Esophagus muscularis mucosa (tissue), 2 donors: ENCODE results near the gene PRAMEF4.
"Not testable (repeated sequence)": the region's sequence is repeated elsewhere in the genome, so short reads cannot be mapped to it uniquely, and the experiment has no call there.

ENCODE experiments used
- POLR2A ChIP-seq: fragments of 450-650 bp; IDR thresholded peaks from one replicate; pipeline ENCODE4 v1.6.1; 2017; ENCODE audit warnings: antibody characterized with exemption, moderate library complexity, mild to moderate bottlenecking, low read depth
- POLR2AphosphoS5 ChIP-seq, 2 donors: sonication (generic); formaldehyde crosslinking; IDR thresholded peaks; one replicate each; pipeline ENCODE4 v1.6.1; 2017; ENCODE audit warnings: antibody characterized with exemption in 2 of 2

GRCh38 chr1:12856786-12857185 is 29.2 kb downstream of the PRAMEF4 start, which contains the start of gene PRAMEF2:
- not testable (repeated sequence) for TF ChIP-seq POLR2AphosphoS5 (IDR thresholded peaks at IDR 0.05); POLR2A
